CD4-positive, alpha-beta T cell treated with Interleukin-12 subunit alpha and Interleukin-12 subunit beta, for 1 hour (primary cell): ENCODE results near the gene POLR2E.
A peak's percentile ranks its signal among the peaks of the same experiment; 100 is the strongest.

Source experiments
- DNase-seq: peaks from one replicate; pipeline ENCODE4 v3.0.0-alpha.2; 2020

The POLR2E gene

DNA sequence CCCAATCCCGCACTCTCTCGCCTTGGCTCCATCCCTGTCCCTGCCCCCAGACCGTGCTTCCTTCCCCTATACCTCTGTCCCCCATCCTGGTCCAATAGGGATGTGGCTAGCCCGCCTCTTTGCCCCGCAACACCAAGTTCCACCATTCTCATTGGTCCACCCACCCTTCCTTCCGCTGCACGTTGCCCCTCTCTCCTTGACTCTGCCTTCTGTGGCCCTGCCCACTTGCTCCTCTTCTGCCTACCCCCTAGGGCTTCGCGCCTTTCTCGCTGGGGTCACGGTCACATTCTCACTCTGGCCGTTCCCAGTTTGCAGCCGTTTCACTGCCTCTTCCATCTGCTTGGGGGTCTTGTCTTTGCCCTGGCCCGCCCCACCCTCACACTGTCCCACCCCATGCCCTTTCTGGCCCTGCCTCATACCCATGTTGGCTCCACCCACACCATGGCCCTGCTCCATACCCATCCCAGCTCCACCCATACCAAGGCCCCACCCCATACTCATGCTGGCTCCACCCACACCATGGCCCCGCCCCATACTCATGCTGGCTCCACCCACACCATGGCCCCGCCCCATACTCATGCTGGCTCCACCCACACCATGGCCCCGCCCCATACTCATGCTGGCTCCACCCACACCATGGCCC lies 32.7 kb downstream of the POLR2E start:
- DNase-seq = no peak

DNA sequence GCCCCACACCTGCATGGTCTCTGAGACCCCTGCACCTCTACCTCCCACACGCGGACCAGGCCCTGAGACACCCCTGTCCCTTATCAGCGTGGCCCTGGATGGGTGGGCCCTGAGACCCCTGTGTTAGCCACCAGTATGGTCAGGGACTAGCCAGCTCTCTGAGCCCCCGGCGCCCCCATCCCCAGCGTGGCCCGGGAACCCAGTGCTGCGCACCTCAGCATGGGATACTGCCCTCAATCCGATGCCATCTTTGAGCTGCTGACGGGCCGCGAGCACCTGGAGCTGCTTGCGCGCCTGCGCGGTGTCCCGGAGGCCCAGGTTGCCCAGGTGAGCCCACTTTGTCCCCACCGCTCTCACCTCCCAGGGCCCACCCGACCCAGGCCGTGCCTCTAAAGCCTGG lies 33.2 kb downstream of the POLR2E start:
- DNase-seq = no peak

GRCh38 chr19:1060689-1061088 lies 34.5 kb downstream of the POLR2E start:
- DNase-seq = no peak

- no peak for DNase-seq
These were observed 37.1 kb downstream of the POLR2E start for GRCh38 chr19:1058112-1058511.

DNA sequence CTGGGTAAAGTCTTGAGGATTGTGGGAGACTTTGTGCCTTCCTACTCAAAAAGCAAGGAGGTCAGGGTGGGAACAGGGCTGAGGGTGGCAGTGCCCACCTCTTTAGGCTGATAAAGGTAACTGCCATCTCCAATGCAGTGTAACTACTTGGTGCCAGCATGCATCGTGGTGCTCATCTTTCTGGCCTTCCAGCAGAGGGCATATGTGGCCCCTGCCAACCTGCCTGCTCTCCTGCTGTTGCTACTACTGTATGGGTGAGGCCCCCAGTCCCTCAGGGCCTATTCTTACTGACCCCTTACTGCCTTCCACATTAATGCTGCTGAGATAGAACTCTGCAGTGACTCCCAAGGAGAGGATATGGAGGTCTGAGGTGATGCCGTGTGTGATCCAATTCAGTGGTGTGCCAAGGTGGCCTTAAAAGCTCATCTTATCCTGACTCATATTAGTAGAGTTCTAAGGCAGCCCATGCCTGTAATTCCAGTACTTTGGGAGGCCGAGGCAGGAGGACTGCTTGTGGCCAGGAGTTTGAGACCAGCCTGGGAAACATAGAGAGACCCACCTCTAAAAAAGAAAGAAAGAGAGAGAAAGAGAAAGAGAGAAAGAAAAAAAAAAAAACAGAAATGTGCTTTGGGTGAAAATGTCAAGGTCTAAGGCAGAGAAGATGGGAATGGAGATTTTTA lies 37.9 kb downstream of the POLR2E start:
- DNase-seq = peak; percentile 74

DNA sequence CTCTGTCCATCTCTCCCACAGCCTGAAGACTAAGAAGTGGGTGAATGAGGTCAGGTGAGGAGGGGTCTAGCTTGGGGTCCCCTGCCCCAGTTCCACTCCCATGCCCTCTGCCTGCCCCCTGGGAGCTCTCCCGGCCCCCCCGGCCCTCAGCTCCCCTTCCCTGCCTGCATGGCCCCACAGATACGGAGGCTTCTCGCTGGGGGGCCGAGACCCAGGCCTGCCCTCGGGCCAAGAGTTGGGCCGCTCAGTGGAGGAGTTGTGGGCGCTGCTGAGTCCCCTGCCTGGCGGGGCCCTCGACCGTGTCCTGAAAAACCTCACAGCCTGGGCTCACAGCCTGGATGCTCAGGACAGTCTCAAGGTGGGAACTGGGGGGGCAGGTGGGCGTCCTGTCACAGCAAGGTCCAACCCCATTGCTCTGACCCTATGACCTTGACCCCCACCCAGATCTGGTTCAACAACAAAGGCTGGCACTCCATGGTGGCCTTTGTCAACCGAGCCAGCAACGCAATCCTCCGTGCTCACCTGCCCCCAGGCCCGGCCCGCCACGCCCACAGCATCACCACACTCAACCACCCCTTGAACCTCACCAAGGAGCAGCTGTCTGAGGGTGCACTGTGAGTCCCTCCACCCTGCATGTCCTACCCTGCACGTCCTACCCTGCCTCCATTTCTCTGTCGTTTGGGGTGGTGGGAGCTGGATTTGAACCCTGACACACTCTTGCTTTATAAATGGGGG lies 39.1 kb downstream of the POLR2E start:
- no peak for DNase-seq

- no peak for DNase-seq
These were observed 40.1 kb downstream of the POLR2E start for GRCh38 chr19:1055028-1055425.

DNA sequence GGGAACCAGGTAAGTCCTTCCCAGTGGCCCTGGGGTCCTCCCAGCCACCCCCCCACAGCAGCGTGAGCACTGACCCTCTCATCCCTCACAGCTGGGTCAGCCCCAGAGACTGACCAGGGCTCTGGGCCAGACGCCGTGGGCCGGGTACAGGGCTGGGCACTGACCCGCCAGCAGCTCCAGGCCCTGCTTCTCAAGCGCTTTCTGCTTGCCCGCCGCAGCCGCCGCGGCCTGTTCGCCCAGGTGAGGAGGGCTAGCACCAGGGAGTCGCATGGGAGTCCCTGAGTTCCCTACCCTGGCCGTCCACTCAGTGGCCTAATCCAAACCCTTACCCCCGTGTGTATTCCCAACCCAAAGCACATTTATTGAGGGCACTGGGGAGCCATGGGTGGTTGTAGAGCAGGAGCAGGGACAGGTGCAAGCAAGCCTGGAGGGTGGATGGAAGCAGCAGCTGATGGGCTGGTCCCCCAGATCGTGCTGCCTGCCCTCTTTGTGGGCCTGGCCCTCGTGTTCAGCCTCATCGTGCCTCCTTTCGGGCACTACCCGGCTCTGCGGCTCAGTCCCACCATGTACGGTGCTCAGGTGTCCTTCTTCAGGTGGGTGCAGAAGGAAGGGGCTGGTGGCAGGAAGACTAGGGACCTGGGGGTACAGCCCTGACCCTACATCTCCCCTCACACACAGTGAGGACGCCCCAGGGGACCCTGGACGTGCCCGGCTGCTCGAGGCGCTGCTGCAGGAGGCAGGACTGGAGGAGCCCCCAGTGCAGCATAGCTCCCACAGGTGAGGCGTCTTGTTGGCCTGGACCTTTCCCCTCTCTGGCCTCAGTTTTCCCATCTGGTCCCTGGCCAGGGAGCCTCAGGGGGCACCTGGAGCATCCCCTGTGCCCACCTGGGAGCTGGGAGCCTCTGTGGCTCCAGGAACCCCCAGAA lies 40.8 kb downstream of the POLR2E start:
- no peak for DNase-seq

GRCh38 chr19:1053176-1054101 lies 41.7 kb downstream of the POLR2E start:
- no peak for DNase-seq

GRCh38 chr19:1052349-1052975 lies 42.7 kb downstream of the POLR2E start:
- DNase-seq = no peak

DNA sequence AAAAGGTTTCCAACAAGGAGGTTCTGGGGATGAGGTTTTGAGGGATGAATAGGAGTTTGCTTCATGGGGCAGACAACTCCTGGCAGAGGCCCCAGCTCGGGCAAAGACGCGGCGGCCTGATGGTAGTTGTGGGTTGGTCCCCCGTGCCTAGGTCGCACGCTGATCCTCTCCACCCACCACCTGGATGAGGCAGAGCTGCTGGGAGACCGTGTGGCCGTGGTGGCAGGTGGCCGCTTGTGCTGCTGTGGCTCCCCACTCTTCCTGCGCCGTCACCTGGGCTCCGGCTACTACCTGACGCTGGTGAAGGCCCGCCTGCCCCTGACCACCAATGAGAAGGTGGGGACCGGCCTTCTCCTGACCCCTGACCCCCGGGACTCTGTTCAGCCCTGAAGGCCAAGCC lies 43.4 kb downstream of the POLR2E start:
- DNase-seq = no peak

- no peak for DNase-seq
These were observed 44.0 kb downstream of the POLR2E start for GRCh38 chr19:1050989-1051788.

DNA sequence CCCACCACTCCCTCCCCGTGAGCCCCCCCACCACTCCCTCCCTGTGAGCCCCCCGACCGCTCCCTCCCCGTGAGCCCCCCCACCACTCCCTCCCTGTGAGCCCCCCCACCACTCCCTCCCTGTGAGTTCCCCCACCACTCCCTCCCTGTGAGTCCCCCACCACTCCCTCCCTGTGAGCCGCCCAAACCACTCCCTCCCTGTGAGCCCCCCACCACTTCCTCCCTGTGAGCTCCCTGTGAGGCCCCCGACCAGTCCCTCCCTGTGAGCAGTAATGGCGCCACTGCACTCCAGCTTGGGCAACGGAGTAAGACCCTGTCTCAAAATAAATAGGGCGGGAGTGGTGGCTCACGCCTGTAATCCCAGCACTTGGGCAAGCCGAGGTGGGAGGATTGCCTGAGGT lies 45.4 kb downstream of the POLR2E start:
- no peak for DNase-seq

DNA sequence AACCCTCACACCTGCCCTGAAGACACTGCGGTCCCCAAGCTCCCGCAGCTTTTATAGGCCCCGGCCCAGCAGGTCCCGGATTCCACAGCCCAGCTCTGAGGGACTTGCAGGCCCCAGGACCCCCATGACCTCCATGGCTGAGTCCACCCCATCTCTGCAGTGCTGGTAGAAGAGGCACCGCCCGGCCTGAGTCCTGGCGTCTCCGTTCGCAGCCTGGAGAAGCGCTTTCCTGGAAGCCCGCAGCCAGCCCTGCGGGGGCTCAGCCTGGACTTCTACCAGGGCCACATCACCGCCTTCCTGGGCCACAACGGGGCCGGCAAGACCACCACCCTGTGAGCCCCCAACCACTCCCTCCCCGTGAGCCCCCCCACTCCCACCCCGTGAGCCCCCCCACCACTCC lies 46.1 kb downstream of the POLR2E start:
- no peak for DNase-seq

DNA sequence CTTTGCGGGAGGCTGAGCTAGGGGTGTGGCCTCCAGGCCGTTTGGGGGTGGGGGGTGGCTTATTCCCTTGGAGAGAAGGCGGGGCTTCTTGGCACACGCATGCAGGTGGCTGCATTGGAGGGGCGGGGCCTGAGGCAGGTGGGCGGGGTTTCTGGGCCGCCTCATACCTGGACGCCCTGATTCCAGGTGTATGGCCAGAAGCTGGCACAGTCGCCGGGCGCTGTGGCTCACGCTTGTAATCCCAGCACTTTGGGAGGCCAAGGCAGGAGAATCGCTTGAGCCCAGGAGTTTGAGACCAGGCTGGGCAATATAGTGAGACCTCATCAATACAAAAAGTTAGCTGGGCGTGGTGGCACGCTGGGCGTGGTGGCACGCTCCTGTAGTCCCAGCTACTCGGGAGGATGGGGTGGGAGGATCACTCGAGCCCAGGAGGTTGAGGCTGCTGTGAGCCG lies 47.5 kb downstream of the POLR2E start:
- no peak for DNase-seq

DNA sequence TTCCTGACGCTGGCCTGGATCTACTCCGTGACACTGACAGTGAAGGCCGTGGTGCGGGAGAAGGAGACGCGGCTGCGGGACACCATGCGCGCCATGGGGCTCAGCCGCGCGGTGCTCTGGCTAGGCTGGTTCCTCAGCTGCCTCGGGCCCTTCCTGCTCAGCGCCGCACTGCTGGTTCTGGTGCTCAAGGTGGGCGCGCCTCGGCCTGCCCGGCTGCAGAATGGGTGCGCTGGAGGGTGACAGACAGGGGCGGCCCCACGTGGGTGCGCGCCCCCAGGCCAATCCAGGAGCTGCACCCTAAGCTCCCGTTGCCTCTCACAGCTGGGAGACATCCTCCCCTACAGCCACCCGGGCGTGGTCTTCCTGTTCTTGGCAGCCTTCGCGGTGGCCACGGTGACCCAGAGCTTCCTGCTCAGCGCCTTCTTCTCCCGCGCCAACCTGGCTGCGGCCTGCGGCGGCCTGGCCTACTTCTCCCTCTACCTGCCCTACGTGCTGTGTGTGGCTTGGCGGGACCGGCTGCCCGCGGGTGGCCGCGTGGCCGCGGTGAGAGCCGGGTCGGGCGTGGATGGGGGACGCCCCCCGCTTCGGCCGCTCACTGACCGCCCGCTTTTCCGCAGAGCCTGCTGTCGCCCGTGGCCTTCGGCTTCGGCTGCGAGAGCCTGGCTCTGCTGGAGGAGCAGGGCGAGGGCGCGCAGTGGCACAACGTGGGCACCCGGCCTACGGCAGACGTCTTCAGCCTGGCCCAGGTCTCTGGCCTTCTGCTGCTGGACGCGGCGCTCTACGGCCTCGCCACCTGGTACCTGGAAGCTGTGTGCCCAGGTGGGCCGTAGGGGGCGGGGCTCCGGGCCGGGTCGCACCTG lies 48.1 kb downstream of the POLR2E start:
- DNase-seq = no peak

- DNase-seq = no peak
These were observed 49.0 kb downstream of the POLR2E start for GRCh38 chr19:1046117-1046626.

- DNase-seq = peak; percentile 82
These were observed 50.0 kb downstream of the POLR2E start for GRCh38 chr19:1045247-1045603.
